GM10266 (cell line): ENCODE measurements around the gene DNAH17.

Experiments used
- DNase-seq: peaks from one replicate; pipeline ENCODE4 v3.0.0; 2012; ENCODE audit errors: extremely low spot score
- TF ChIP-seq, protein P1 (sequence below): IDR thresholded peaks from 2 replicates; pipeline ENCODE4 v1.5.1; 2012; ENCODE audit warnings: mild to moderate bottlenecking, low read depth; ENCODE audit not compliant: control insufficient read depth, insufficient read depth; ENCODE audit errors: missing control alignments

The DNAH17 gene

DNA sequence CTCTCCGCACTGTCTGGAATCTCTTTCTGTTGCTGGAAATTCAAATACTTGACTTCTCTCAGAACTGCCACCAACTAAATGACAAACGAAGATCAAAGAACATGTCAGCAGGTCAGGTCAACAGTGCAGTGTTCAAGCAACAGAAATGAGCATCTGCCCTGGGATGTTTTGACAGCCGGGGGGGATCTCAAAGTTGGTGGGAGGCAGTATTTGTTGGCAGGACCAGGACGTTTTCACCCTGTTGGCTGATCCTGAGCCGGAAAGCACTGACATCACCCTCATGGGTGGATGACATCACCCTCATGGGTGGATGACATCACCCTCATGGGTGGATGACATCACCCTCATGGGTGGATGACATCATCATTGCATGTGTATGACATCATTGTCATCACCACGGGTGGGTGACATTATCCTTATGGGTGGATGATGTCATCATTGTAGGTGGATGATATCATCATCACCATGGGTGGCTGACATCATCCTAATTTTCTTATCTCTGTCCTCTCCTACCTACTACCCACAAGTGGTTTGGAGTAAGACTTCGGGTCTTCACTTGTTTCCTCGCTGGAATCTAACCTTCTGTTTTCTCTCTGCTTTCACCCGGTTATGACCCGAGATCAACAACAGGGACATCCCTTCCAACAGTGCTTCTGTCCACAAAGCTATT is 18.9 kb downstream of the DNAH17 start:
- TF ChIP-seq, protein P1, sequence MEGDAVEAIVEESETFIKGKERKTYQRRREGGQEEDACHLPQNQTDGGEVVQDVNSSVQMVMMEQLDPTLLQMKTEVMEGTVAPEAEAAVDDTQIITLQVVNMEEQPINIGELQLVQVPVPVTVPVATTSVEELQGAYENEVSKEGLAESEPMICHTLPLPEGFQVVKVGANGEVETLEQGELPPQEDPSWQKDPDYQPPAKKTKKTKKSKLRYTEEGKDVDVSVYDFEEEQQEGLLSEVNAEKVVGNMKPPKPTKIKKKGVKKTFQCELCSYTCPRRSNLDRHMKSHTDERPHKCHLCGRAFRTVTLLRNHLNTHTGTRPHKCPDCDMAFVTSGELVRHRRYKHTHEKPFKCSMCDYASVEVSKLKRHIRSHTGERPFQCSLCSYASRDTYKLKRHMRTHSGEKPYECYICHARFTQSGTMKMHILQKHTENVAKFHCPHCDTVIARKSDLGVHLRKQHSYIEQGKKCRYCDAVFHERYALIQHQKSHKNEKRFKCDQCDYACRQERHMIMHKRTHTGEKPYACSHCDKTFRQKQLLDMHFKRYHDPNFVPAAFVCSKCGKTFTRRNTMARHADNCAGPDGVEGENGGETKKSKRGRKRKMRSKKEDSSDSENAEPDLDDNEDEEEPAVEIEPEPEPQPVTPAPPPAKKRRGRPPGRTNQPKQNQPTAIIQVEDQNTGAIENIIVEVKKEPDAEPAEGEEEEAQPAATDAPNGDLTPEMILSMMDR: no peak
- no peak for DNase-seq

GRCh38 chr17:78557598-78558039 is 19.6 kb downstream of the DNAH17 start:
- TF ChIP-seq, protein P1: no peak
- no peak for DNase-seq

DNA sequence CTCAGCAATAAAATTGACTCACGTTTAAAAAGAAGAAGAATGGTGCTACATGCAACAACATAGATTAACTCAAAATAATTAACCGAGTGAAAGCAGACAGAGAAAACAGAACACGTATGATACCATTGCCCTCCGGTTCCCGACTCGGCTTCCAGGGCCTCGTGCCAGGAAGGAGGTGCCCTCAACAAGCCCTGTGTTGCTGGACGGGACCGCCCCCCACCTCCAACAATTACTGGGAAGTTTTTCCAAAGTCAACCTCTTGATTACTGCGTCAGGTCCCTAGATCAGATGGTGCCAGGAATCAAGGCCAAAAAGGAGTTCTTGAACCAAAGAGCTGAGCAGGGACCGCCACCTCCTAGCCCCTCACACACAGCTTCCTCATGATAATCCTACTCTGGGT is 20.4 kb downstream of the DNAH17 start:
- no peak for DNase-seq
- TF ChIP-seq, protein P1: no peak

- TF ChIP-seq, protein P1: no peak
- no peak for DNase-seq
Measured at GRCh38 chr17:78555746-78556401, 21.3 kb downstream of the DNAH17 start.

DNA sequence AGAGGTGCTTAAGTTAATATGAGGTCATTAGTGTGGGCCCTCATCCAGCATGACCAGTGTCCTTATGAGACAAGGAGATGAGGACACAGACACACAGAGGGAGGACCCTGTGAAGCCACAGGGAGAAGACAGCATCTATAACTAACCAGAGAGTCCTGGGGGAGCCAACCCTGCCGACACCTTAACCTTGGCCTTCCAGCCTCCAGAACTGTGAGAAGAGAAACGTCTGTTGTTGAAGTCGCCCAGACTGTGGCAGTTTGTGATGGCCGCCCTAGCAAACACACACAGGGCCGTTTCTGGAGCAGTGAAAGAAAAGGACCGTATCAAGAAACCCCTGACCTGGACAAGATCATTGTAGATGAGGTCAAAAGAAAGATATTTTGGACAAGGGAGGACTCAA is 26.7 kb downstream of the DNAH17 start:
- DNase-seq: no peak
- TF ChIP-seq, protein P1: no peak

DNA sequence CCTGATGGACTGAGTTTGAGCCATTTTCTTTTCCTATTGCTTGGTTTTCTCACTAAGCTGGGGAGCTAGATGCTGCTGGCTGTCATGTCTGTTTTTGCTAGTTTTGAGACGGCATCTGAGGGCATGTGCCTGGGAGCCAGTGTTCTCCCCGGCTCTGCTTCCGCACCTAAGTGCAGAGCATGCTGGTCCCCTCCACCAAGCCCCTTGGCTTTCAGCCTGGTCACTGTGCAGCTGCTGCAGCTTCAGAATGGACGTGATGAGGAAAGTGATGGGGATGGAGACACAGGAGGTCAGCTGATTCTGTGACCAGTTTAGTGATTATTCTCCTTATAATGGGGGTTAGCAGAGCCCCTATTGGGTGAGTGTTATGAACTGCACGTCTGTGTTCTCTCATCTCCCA is 28.5 kb downstream of the DNAH17 start:
- no peak for DNase-seq
- TF ChIP-seq, protein P1: no peak

DNA sequence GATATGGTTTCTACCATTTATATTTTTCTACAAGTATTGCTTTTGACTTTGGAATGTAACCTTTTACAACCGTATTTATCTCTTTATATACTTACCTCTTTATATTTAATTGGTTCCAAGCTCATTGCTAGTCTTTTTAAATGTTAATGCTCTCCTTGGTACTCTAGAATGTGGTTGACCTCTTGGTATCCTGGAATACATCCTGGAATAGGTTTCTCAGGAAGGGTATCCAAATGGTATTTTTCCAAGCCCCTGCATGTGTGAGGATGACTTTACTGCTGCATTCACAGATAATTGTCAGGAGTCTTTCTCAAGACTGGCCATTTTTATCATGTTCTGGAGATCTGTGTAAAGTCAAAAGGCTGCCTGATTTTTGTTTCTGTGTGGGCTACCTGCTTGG is 30.2 kb downstream of the DNAH17 start:
- DNase-seq: no peak
- TF ChIP-seq, protein P1: no peak
